NCI-H2107 treated with DMSO at 0.1 percent for 48 hours (cell line): ENCODE results near the gene COL4A3.
"Not testable (repeated sequence)": the region's sequence is repeated elsewhere in the genome, so short reads cannot be mapped to it uniquely, and the experiment has no call there.

Experiments used
- DNase-seq: peaks from one replicate; lab custom pipeline; 2025; ENCODE audit not compliant: unreplicated experiment; lab: John Stamatoyannopoulos, UW

The COL4A3 gene

GRCh38 chr2:227154986-227155774 lies 9.2 kb upstream of the COL4A3 start:
- no peak for DNase-seq

- peak; percentile 26 for DNase-seq
Observed at GRCh38 chr2:227160164-227160563, 4.3 kb upstream of the COL4A3 start.

GRCh38 chr2:227161947-227162346 lies 2.5 kb upstream of the COL4A3 start:
- no peak for DNase-seq

- DNase-seq, result peak; percentile 5
Observed at GRCh38 chr2:227163485-227163997, 883 bp upstream of the COL4A3 start.

DNA sequence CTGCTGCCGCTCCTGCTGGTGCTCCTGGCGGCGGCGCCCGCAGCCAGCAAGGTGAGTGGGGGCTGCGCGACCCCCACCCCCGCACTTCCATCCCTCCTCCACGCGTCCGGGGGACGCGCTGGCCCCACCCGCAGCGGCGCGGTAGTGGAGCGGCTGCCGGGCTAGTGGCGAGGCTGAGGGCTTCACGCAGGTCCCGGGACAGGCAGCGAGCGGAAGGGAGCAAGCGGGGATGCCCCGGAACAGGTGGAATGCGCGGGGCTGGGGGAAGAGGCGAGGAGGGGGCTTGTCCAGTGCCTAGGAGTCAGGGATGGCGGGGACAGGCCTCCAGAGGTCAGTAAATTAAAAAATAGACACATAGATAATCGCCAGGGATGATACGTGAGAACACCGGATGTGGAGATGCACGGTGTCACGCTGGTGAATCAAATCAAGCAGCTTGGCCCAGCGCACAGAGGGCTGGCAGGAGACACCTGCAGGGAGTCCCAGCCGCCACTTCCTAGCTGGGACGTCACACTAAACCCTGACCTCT lies 403 bp downstream of the COL4A3 start:
- peak; percentile 6 for DNase-seq

DNA sequence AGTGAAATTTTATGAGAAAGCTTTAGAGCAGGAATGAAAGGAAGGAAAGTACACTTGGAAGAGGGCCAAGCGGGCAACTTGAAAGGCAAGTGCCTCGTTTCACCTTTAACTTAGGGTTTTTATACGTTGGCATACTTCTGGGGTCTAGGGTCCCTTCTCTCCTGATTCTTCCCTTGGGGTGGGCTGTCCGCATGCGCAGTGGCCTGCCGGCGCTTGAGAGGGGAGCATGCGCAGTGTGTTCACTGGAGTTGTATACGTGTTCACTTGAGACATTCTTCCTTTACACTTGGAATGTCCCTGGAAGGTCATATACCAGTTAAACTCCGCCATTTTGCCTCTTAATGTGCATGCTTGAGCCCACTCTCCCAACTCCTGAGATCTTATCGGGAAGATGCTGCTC lies 7.4 kb downstream of the COL4A3 start:
- DNase-seq, result not testable (repeated sequence)

DNA sequence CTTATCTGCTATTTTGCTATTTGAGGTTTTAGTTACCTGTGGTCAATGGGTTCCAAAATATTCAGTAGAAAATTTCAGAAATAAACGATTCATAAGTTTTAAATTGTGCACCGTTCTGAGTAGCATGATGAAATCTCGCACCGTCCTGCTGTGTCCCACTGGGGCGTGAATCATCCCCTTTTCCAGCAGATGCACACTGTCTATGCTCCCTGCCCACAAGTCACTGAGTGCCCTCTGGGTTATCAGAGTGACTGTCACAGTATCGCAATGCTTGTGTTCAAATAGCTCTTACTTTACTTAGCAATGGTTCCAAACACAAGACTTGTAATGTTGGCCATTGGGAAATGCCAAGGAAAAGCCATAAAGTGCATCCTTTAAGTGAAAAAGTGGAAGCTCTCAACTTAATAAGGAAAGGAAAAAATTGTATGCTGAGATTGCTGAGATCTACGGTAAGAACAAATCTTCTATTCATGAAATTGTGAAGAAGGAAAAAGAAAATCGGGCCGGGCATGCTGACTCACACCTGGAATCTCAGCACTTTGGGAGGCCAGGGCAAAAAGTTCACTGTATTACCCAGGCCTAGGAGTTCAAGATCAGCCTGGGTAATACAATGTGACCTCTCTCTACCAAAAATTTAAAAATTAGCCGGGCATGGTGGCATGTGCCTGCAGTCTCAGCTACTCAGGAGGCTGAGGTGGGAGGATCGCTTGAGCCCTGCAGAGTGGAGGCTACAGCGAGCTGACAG lies 13.3 kb downstream of the COL4A3 start:
- no peak for DNase-seq

DNA sequence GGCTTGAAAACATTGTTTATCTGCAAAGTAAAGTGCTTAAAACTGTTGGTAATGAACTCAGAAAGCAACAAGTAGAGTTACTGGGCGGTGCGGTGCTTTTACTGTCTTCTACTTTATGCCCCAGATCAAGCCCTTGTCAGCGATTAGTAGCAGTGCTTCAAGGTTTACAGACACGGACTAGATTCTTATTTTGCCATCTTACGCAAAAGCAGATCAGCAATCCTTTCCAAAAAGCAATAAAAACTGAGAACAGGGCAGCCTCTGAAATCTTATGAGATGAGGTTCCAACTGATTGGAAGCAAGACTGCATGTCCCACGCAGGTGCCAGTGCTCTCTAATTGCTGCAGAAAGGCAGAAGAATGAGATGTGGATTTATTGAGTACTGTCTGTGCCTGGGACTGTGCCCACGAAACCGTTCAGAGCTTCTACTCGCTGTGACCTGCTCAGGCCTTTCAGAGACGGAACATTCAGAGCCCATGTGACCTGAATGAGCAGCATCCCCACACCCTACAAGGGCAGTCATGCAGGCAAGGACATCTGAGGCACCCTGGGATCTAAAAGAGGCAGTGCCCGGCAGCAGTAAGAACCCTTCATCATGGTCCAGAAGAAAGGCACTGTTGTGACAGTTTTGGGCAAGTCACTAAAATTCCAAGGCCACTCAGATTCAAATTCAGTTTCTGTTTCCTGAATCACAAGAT lies 15.7 kb downstream of the COL4A3 start:
- no peak for DNase-seq

DNA sequence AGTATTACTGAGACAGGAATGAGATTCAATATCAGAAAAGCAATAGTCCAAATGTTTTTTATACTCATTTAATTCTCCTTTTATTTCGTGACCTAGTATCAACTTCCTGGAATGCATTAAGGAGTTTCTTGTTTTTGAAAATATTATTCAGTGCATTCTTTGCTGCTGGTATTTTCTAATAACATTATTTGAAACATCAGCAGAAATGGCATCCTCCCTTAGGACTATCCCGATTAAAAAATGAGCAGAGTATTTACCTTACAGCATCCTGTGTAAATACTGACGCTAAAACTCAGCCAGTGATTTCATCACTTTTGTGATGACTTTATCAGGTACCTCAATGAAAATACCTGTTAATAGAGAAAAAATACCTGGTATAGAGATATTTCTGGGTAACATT lies 16.3 kb downstream of the COL4A3 start:
- no peak for DNase-seq

DNA sequence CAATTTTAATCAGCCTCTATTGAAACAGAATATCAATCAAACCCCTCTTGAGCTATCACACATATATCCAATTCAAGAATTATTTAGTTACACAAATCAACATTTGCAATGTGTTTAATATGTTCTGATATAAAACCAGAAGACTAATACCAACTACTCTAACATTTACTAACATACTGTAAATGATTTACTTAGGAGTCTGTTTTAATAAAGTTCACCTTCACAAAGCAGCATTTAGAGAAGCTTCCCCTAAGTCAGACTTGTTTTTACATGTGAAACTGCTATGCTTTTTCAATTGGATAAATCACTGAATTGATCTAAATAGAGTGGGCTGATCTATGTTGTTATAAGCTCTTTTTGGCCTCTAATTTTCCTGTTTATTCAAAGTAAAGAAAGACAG lies 18.3 kb downstream of the COL4A3 start:
- no peak for DNase-seq

- DNase-seq, result no peak
Observed at GRCh38 chr2:227183657-227184367, 19.4 kb downstream of the COL4A3 start.

DNA sequence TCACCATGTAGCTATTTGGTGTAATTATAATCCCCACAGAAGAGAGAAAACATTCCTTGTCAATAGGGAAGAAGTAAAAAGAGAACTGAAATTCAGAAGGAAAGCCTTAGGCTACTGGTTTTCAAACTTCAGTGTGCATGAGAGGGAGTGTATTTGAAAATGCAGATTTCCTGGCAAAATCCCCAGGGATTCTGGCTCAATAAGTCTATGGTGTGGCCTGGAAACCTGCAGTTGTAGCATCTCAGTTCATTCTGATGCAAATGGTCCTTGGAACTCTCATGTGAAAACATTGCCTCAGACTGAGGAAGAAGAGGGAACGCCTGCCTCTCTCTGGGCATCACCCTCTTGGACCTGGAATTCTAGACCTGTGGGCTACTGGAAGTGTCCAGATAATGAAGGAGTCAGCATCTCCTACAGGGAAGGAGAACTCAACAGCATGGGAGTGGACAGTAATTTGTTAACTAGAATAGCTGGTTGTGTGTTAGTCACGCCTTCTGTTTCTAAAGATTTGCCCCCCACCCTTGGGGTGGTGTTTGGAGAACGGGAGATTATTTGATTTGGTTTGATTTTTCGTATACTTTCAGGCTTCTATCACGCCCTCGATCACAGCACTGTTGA lies 21.3 kb downstream of the COL4A3 start:
- DNase-seq, result no peak

DNA sequence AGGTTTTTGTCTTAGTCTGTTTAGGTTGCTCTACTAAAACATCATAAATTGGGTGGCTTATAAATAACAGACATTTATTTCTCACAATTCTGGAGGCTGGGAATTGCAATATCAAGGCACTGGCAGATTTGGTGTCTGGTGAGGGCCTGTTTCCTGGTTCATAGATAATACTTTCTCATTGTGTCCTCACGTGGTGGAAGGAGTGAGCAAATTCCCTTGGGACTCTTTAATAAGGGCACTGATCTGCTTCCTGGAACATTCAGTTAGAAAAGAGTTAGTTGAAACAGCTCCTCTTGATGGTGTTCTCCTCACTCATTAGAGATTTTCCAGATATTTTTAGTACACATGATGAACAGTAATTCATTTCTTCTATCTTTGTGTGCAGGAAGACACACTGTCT lies 22.3 kb downstream of the COL4A3 start:
- no peak for DNase-seq

- DNase-seq, result no peak
Observed at GRCh38 chr2:227188292-227188691, 23.9 kb downstream of the COL4A3 start.

DNA sequence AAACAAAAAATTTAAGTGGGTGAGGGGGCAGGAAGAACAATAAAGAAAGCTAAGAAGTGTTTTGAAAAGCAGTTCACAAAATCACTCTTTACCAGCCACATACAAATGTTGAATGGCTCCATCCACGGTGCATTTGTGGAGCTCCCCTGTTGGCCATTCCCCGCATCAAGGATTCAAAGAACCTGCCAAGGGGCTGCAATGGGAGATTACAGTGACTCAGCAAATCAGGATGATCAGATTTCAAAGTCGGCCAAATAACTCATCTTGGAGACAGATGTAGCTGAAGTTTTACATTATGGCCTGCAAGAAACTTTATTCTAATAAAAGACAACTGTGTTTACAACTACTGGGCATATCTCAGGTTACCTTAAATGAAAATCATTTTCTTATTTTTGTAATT lies 26.9 kb downstream of the COL4A3 start:
- DNase-seq, result no peak

GRCh38 chr2:227192491-227192890 lies 28.1 kb downstream of the COL4A3 start:
- no peak for DNase-seq

GRCh38 chr2:227194219-227194618 lies 29.8 kb downstream of the COL4A3 start:
- no peak for DNase-seq

DNA sequence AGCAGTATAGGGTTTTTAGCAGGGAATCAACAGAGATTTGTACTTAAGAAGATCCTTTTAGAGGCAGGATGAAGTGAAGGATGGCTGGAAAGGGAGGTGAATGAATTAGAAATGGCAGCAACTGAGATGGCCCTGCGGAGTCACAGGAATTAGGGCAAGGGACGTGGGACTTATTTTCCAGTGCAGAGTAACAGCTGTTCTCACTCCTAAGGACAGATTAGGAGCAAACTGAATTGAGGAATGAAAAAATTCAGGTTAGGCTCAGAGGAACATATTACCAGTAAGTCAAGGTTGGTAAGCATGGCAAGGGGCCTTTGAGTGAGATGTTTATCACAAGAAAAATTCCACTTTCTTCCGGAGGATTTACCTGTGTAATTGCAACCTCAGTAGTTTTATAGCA lies 34.4 kb downstream of the COL4A3 start:
- no peak for DNase-seq

GRCh38 chr2:227201771-227202170 lies 37.3 kb downstream of the COL4A3 start:
- no peak for DNase-seq

DNA sequence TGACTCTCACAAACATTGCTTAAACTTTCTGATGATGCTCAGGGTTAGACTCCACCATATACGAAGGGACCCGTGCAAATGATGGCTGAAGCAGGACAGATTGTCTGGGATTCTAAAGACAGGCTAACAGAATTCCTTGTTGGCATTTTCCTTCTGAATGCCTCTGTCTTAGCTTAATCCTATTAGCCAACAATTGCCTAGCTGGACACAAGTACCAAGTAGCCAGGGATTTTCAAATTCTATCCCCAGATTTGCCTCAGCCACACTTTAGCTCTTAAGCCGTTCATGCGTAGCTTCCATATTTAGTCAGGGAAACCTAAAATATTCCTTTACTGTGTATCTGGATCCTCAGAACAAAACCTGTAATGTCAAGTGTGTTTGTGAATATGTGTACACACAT lies 40.0 kb downstream of the COL4A3 start:
- no peak for DNase-seq
